ENCODE data around the gene CDCA5. TPM values are rescaled to one million over a fixed set of nuclear protein-coding genes. Genes with fewer than 3 reads are reported as not detected.

The CDCA5 gene
- total RNA-seq, 2 experiments from 2014 or later, result 105 to 109 TPM

GRCh38 chr11:65110354-65110861, 26.6 kb upstream of the CDCA5 start:
- peak overlapping the region; percentile 80 for H3K27ac Mint-ChIP-seq
- no peak overlapping the region for H3K4me3 Mint-ChIP-seq
- no peaks in the 10 kb centered on the region for H3K9me3 Mint-ChIP-seq
- ChIA-PET CTCF (interaction anchor here (0.6 to 7.1 kb wide), 21 partner anchors 8 to 265 kb away, joined by 3 to 85 read pairs (median 4); partner anchors contain the start of genes ARL2, CDC42BPG, CDCA5 and FAU), POLR2A (no interaction called here)
- peaks cover 43% of the 10 kb centered on the region for H3K4me1 Mint-ChIP-seq
- H3K36me3 Mint-ChIP-seq (ENCODE audit: low read depth), result peaks cover 9% of the 10 kb centered on the region
- H3K27me3 Mint-ChIP-seq, result no peaks in the 10 kb centered on the region
- peak; percentile 96 for DNase-seq

- ChIA-PET POLR2A (no interaction called here), CTCF (interaction anchor here (0.6 to 7.1 kb wide), 14 partner anchors 7 to 95 kb away, joined by 3 to 85 read pairs (median 4); partner anchors contain the start of genes ARL2, CDCA5, FAU and MRPL49)
- no peak overlapping the region for H3K4me3 Mint-ChIP-seq
- no peaks in the 10 kb centered on the region for H3K27me3 Mint-ChIP-seq
- H3K9me3 Mint-ChIP-seq, result no peaks in the 10 kb centered on the region
- H3K36me3 Mint-ChIP-seq (ENCODE audit: low read depth), result peaks cover 15% of the 10 kb centered on the region
- H3K4me1 Mint-ChIP-seq, result peaks cover 48% of the 10 kb centered on the region
- DNase-seq, result no peak
- H3K27ac Mint-ChIP-seq, result no peak overlapping the region
Measured at GRCh38 chr11:65109231-65110198, 25.7 kb upstream of the CDCA5 start.

GRCh38 chr11:65108469-65109123, 24.8 kb upstream of the CDCA5 start:
- Mint-ChIP-seq H3K27me3 (no peaks in the 10 kb centered on the region), H3K36me3 (ENCODE audit: low read depth) (peaks cover 15% of the 10 kb centered on the region), H3K4me3 (no peak overlapping the region), H3K9me3 (no peaks in the 10 kb centered on the region), H3K27ac (no peak overlapping the region), H3K4me1 (peaks cover 47% of the 10 kb centered on the region)
- ChIA-PET POLR2A (no interaction called here), CTCF (interaction anchor here (1.3 to 7.1 kb wide), 3 partner anchors 9 to 13 kb away, joined by 3 to 85 read pairs (median 4); partner anchors contain the start of genes FAU, MRPL49, VPS51 and ZNHIT2)
- DNase-seq, result no peak

GRCh38 chr11:65107751-65108468, 24.1 kb upstream of the CDCA5 start:
- CTCF ChIA-PET, result interaction anchor here (1.3 to 7.1 kb wide), 3 partner anchors 10 to 14 kb away, joined by 3 to 85 read pairs (median 4); partner anchors contain the start of genes FAU, MRPL49, VPS51 and ZNHIT2
- H3K36me3 Mint-ChIP-seq (ENCODE audit: low read depth), result peaks cover 16% of the 10 kb centered on the region
- DNase-seq, result no peak
- POLR2A ChIA-PET, result interaction anchor here (0.7 kb wide), 1 partner anchor 91 kb away, joined by 3 read pairs; no protein-coding TSS in a partner anchor
- H3K4me1 Mint-ChIP-seq, result peaks cover 40% of the 10 kb centered on the region
- no peaks in the 10 kb centered on the region for H3K9me3 Mint-ChIP-seq
- H3K27me3 Mint-ChIP-seq, result no peaks in the 10 kb centered on the region
- H3K27ac Mint-ChIP-seq, result no peak overlapping the region
- H3K4me3 Mint-ChIP-seq, result no peak overlapping the region

- H3K9me3 Mint-ChIP-seq, result no peaks in the 10 kb centered on the region
- ChIA-PET POLR2A (no interaction called here), CTCF (no interaction called here)
- H3K36me3 Mint-ChIP-seq (ENCODE audit: low read depth), result peaks cover 16% of the 10 kb centered on the region
- peaks cover 39% of the 10 kb centered on the region for H3K4me1 Mint-ChIP-seq
- no peak overlapping the region for H3K27ac Mint-ChIP-seq
- H3K4me3 Mint-ChIP-seq, result no peak overlapping the region
- no peak for DNase-seq
- H3K27me3 Mint-ChIP-seq, result no peaks in the 10 kb centered on the region
Measured at GRCh38 chr11:65107078-65107477, 23.2 kb upstream of the CDCA5 start.

GRCh38 chr11:65104628-65105027, 20.8 kb upstream of the CDCA5 start:
- H3K4me1 Mint-ChIP-seq, result peaks cover 21% of the 10 kb centered on the region
- POLR2A ChIA-PET, result no interaction called here
- peak overlapping the region; percentile 3 for H3K27ac Mint-ChIP-seq
- H3K4me3 Mint-ChIP-seq, result no peak overlapping the region
- no peak for DNase-seq
- CTCF ChIA-PET, result interaction anchor here (1.0 kb wide), 1 partner anchor 11 kb away, joined by 3 read pairs; no protein-coding TSS in a partner anchor
- H3K36me3 Mint-ChIP-seq (ENCODE audit: low read depth), result peaks cover 16% of the 10 kb centered on the region
- H3K9me3 Mint-ChIP-seq, result no peaks in the 10 kb centered on the region
- H3K27me3 Mint-ChIP-seq, result no peaks in the 10 kb centered on the region

- Mint-ChIP-seq H3K36me3 (ENCODE audit: low read depth) (peaks cover 19% of the 10 kb centered on the region), H3K27me3 (no peaks in the 10 kb centered on the region), H3K4me1 (peaks cover 25% of the 10 kb centered on the region), H3K27ac (no peak overlapping the region), H3K9me3 (no peaks in the 10 kb centered on the region), H3K4me3 (no peak overlapping the region)
- ChIA-PET POLR2A (interaction anchor here (0.6 kb wide), 1 partner anchor 9 kb away, joined by 4 read pairs; no protein-coding TSS in a partner anchor), CTCF (interaction anchor here (0.6 to 2.2 kb wide), 3 partner anchors 9 to 144 kb away, joined by 3 to 7 read pairs (median 4); partner anchors contain the start of gene ZNHIT2)
- DNase-seq, result no peak
Measured at GRCh38 chr11:65103476-65103875, 19.6 kb upstream of the CDCA5 start.

- ChIA-PET CTCF (interaction anchor here (0.6 to 2.2 kb wide), 3 partner anchors 8 to 229 kb away, joined by 4 to 7 read pairs (median 4); partner anchors contain the start of gene ZNHIT2), POLR2A (no interaction called here)
- Mint-ChIP-seq H3K4me1 (peaks cover 31% of the 10 kb centered on the region), H3K9me3 (no peaks in the 10 kb centered on the region), H3K36me3 (ENCODE audit: low read depth) (peaks cover 24% of the 10 kb centered on the region), H3K27me3 (no peaks in the 10 kb centered on the region), H3K4me3 (no peak overlapping the region), H3K27ac (no peak overlapping the region)
- no peak for DNase-seq
Measured at GRCh38 chr11:65102142-65103095, 18.6 kb upstream of the CDCA5 start.

- H3K4me1 Mint-ChIP-seq, result peaks cover 36% of the 10 kb centered on the region
- no peaks in the 10 kb centered on the region for H3K27me3 Mint-ChIP-seq
- H3K27ac Mint-ChIP-seq, result no peak overlapping the region
- no peak for DNase-seq
- CTCF ChIA-PET, result interaction anchor here (0.5 to 8.1 kb wide), 3 partner anchors 10 to 44 kb away, joined by 4 to 85 read pairs (median 7); partner anchors contain the start of genes TM7SF2 and ZNHIT2
- H3K36me3 Mint-ChIP-seq (ENCODE audit: low read depth), result peaks cover 20% of the 10 kb centered on the region
- H3K4me3 Mint-ChIP-seq, result no peak overlapping the region
- POLR2A ChIA-PET, result no interaction called here
- no peaks in the 10 kb centered on the region for H3K9me3 Mint-ChIP-seq
Measured at GRCh38 chr11:65100674-65101350, 17.0 kb upstream of the CDCA5 start.

GRCh38 chr11:65096926-65097325, 13.1 kb upstream of the CDCA5 start:
- Mint-ChIP-seq H3K4me1 (peaks cover 25% of the 10 kb centered on the region), H3K27me3 (no peaks in the 10 kb centered on the region), H3K9me3 (no peaks in the 10 kb centered on the region), H3K4me3 (peak overlapping the region; percentile 93), H3K36me3 (ENCODE audit: low read depth) (peaks cover 11% of the 10 kb centered on the region), H3K27ac (peak overlapping the region; percentile 98)
- no peak for DNase-seq
- ChIA-PET POLR2A (interaction anchor here (0.5 to 0.6 kb wide), 2 partner anchors 82 to 839 kb away, joined by 3 read pairs; no protein-coding TSS in a partner anchor), CTCF (interaction anchor here (3.4 to 8.1 kb wide), 2 partner anchors 14 to 20 kb away, joined by 12 to 85 read pairs; partner anchors contain the start of genes TM7SF2 and ZNHIT2)
